ENCODE data around the gene MOSPD3. TPM values are rescaled to one million over a fixed set of nuclear protein-coding genes. Genes with fewer than 3 reads are reported as not detected.

MOSPD3 gene
- total RNA-seq, 3 donors from 2014 or later, result 7.8 to 8.4 (median 7.9) TPM

GRCh38 chr7:100599911-100600729 lies 12.2 kb upstream of the MOSPD3 start:
- H3K27me3 Mint-ChIP-seq (ENCODE audit: low read depth), result no peaks in the 10 kb centered on the region
- H3K9me3 Mint-ChIP-seq, result no peaks in the 10 kb centered on the region
- ATAC-seq (no peak), DNase-seq (no peak)
- peaks cover 11% of the 10 kb centered on the region for H3K4me1 Mint-ChIP-seq (ENCODE audit: low read depth)
- no peaks in the 10 kb centered on the region for H3K36me3 Mint-ChIP-seq (ENCODE audit: insufficient read depth)
- no peak overlapping the region for H3K4me3 Mint-ChIP-seq

DNA sequence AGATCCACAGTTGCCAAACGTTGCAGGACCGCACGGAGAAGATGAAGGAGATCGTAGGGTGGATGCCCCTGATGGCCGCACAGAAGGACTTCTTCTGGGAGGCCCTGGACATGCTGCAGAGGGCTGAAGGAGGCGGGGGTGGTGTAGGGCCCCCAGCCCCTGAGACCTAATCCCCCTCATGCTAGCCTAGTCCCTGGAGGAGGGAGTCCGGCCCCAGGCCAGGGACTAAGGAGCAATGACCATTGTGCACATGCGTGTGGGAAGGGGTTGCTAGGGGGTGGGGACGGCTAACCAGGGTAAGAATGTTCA lies 11.7 kb upstream of the MOSPD3 start:
- DNase-seq (no peak), ATAC-seq (no peak)
- Mint-ChIP-seq H3K4me3 (no peak overlapping the region), H3K27me3 (ENCODE audit: low read depth) (no peaks in the 10 kb centered on the region), H3K36me3 (ENCODE audit: insufficient read depth) (no peaks in the 10 kb centered on the region), H3K9me3 (no peaks in the 10 kb centered on the region), H3K4me1 (ENCODE audit: low read depth) (peaks cover 14% of the 10 kb centered on the region)

DNA sequence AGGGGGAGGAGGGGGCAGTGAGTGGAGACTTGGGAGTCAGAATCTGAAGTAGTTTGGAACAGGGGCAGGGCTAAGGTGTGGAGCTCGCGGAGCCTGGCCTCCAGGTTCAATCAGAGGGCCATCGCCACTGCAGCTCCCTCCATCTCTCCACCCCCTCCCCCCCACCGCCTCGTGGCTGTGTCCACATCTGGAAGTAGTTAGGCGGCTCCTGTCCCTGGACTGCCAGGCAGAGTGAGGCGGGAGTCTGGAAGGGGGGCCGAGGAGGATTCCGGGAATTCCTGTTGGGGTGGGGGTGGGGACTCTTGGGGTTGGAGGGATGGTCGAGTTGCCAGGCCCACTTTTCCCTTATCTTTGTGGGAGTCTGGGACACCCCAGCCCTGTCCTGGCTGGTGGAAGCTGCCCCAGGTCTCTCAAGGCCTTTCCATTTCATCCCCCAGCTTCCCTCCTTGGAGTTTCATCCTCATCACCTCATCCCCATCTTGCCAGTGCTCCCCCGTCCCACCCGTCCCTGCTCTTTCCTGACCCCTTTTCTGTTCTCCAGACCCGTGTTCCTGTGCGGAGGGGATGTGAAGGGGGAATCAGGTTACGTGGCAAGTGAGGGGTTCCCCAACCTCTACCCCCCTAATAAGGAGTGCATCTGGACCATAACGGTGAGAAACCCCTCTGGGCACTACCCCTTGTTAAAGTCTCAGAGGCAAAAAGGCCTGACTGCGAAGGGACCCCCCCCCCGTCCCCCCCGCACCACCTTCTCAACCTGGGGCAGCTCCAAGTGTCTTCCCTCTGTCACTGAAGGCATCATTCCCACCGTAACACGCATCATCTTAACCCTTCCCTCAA lies 9.2 kb upstream of the MOSPD3 start:
- Mint-ChIP-seq H3K36me3 (ENCODE audit: insufficient read depth) (no peaks in the 10 kb centered on the region), H3K9me3 (no peaks in the 10 kb centered on the region), H3K4me3 (peak overlapping the region; percentile 78), H3K4me1 (ENCODE audit: low read depth) (peaks cover 15% of the 10 kb centered on the region), H3K27me3 (ENCODE audit: low read depth) (no peaks in the 10 kb centered on the region)
- ATAC-seq (no peak), DNase-seq (no peak)

DNA sequence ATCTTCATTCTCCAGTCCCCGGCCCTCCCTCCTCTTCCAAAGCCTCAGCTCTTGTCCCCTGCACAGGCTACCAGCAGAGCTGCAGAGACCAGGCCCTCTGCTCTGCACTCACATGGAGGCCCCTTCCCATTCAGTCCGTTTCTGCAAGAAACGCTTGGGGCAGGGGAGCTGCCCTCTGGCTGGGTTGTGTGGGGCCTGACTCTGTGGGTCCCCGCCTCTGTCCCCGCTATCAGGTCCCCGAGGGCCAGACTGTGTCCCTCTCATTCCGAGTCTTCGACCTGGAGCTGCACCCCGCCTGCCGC lies 8.7 kb upstream of the MOSPD3 start:
- no peaks in the 10 kb centered on the region for H3K36me3 Mint-ChIP-seq (ENCODE audit: insufficient read depth)
- no peaks in the 10 kb centered on the region for H3K27me3 Mint-ChIP-seq (ENCODE audit: low read depth)
- peak overlapping the region; percentile 78 for H3K4me3 Mint-ChIP-seq
- ATAC-seq (no peak), DNase-seq (no peak)
- H3K9me3 Mint-ChIP-seq, result no peaks in the 10 kb centered on the region
- H3K4me1 Mint-ChIP-seq (ENCODE audit: low read depth), result peaks cover 15% of the 10 kb centered on the region

GRCh38 chr7:100604028-100604975 lies 8.0 kb upstream of the MOSPD3 start:
- Mint-ChIP-seq H3K27me3 (ENCODE audit: low read depth) (no peaks in the 10 kb centered on the region), H3K36me3 (ENCODE audit: insufficient read depth) (no peaks in the 10 kb centered on the region), H3K4me1 (ENCODE audit: low read depth) (peaks cover 15% of the 10 kb centered on the region), H3K9me3 (no peaks in the 10 kb centered on the region), H3K4me3 (peak overlapping the region; percentile 78)
- DNase-seq, result peak; percentile 60
- peak; percentile 73 to 76 for ATAC-seq

GRCh38 chr7:100604976-100605911 lies 7.1 kb upstream of the MOSPD3 start:
- Mint-ChIP-seq H3K27me3 (ENCODE audit: low read depth) (no peaks in the 10 kb centered on the region), H3K36me3 (ENCODE audit: insufficient read depth) (no peaks in the 10 kb centered on the region), H3K4me3 (peak overlapping the region; percentile 76), H3K9me3 (no peaks in the 10 kb centered on the region), H3K4me1 (ENCODE audit: low read depth) (peaks cover 15% of the 10 kb centered on the region)
- peak; percentile 17 to 31 for ATAC-seq
- DNase-seq, result no peak

DNA sequence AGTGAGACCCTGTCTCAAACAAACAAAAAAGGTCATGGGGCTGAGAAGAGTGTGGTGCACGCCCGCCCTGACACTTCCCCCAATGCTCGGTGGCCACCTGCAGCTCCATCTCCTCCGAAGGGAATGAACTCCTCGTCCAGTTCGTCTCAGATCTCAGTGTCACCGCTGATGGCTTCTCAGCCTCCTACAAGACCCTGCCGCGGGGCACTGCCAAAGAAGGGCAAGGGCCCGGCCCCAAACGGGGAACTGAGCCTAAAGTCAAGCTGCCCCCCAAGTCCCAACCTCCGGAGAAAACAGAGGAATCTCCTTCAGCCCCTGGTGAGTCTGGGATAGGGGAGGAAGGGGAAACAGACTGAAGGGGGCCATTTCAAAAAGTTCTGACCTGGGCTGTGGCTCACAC lies 6.0 kb upstream of the MOSPD3 start:
- H3K27me3 Mint-ChIP-seq (ENCODE audit: low read depth), result no peaks in the 10 kb centered on the region
- H3K4me1 Mint-ChIP-seq (ENCODE audit: low read depth), result peaks cover 15% of the 10 kb centered on the region
- H3K4me3 Mint-ChIP-seq, result no peak overlapping the region
- ATAC-seq (no peak), DNase-seq (no peak)
- no peaks in the 10 kb centered on the region for H3K36me3 Mint-ChIP-seq (ENCODE audit: insufficient read depth)
- H3K9me3 Mint-ChIP-seq, result no peaks in the 10 kb centered on the region

DNA sequence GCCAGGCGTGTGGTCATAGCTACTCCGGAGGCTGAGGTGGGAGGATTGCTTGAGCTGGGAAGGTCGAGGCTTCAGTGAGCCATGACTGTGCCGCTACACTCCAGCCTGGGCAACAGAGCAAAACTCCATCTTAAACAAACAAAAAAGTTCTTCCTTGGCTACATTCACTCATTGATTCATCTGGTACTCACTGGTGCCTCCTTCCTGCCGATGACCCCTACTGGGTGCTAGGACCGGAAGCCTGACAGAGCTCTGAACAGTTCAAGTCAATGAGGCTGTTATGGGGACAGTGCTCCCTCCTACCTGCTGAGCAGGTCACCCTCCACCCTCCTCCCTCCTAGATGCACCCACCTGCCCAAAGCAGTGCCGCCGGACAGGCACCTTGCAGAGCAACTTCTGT lies 5.2 kb upstream of the MOSPD3 start:
- DNase-seq, result no peak
- no peaks in the 10 kb centered on the region for H3K9me3 Mint-ChIP-seq
- peak overlapping the region; percentile 16 for H3K4me3 Mint-ChIP-seq
- peaks cover 15% of the 10 kb centered on the region for H3K4me1 Mint-ChIP-seq (ENCODE audit: low read depth)
- no peaks in the 10 kb centered on the region for H3K27me3 Mint-ChIP-seq (ENCODE audit: low read depth)
- ATAC-seq, result no peak
- H3K36me3 Mint-ChIP-seq (ENCODE audit: insufficient read depth), result no peaks in the 10 kb centered on the region

DNA sequence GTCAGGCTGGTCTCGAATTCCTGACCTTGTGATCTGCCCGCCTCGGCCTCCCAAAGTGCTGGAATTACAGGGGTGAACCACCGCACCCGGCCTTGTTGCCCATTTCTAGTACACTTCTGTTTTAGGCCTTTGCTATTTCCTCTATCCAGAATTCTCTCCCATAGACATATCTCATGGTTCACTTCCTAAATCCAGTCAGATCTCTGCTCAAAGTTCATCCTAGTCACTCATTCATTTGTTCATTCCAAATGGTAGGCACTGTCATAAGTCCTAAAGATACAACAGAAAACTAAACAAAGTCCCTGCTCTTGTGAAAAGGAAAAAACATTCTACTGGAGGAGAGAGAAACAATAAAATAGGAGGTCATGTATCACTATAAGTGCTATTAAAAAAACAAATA lies 2.4 kb upstream of the MOSPD3 start:
- Mint-ChIP-seq H3K36me3 (ENCODE audit: insufficient read depth) (peaks cover 2% of the 10 kb centered on the region), H3K27me3 (ENCODE audit: low read depth) (no peaks in the 10 kb centered on the region), H3K4me3 (peak overlapping the region; percentile 2), H3K4me1 (ENCODE audit: low read depth) (peaks cover 20% of the 10 kb centered on the region), H3K9me3 (no peaks in the 10 kb centered on the region)
- ATAC-seq (no peak), DNase-seq (no peak)

DNA sequence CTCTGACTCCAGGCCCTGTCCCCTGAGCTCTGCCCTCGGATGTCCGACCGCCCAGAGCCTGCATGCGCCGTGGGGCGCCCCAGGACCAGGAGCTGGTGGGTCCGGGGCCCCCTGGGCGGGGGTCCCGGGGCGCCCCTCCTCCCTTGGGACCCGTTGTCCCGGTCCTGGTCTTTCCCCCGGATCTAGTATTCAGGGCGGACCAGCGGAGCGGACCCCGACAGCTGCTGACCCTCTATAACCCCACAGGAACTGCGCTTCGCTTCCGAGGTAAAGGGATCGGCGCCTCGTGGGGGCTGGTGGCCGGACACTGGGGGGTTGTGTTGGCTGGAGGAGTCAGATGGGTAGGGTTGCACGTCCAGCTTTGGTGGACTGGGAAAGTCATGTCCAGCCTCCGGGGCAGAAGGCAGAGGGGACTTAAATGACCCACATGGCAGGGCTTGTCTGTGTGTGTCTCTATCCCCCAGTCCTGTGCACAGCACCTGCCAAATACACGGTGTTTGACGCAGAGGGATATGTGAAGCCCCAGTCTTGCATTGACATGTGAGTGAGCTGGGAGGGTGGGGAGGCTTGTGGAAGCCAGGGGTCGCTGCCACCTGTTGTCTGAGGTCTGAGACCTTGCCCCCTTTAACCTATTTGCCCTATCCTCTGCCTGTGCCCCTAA lies 520 bp downstream of the MOSPD3 start:
- H3K27me3 Mint-ChIP-seq (ENCODE audit: low read depth), result no peaks in the 10 kb centered on the region
- peaks cover 14% of the 10 kb centered on the region for H3K4me1 Mint-ChIP-seq (ENCODE audit: low read depth)
- H3K36me3 Mint-ChIP-seq (ENCODE audit: insufficient read depth), result peaks cover 2% of the 10 kb centered on the region
- DNase-seq (peak; percentile 21), ATAC-seq (no peak)
- H3K4me3 Mint-ChIP-seq, result peak overlapping the region; percentile 95
- no peaks in the 10 kb centered on the region for H3K9me3 Mint-ChIP-seq

GRCh38 chr7:100613412-100614175 lies 1.3 kb downstream of the MOSPD3 start:
- no peak for ATAC-seq
- Mint-ChIP-seq H3K4me3 (peak overlapping the region; percentile 81), H3K27me3 (ENCODE audit: low read depth) (no peaks in the 10 kb centered on the region), H3K36me3 (ENCODE audit: insufficient read depth) (peaks cover 2% of the 10 kb centered on the region), H3K4me1 (ENCODE audit: low read depth) (peaks cover 14% of the 10 kb centered on the region), H3K9me3 (no peaks in the 10 kb centered on the region)
- DNase-seq, result no peak

- H3K4me3 Mint-ChIP-seq, result no peak overlapping the region
- peaks cover 14% of the 10 kb centered on the region for H3K4me1 Mint-ChIP-seq (ENCODE audit: low read depth)
- no peaks in the 10 kb centered on the region for H3K9me3 Mint-ChIP-seq
- H3K36me3 Mint-ChIP-seq (ENCODE audit: insufficient read depth), result peaks cover 2% of the 10 kb centered on the region
- DNase-seq (no peak), ATAC-seq (no peak)
- no peaks in the 10 kb centered on the region for H3K27me3 Mint-ChIP-seq (ENCODE audit: low read depth)
Observed at GRCh38 chr7:100614308-100614861, 2.0 kb downstream of the MOSPD3 start.
